Body of pancreas (tissue), 4 donors: ENCODE measurements around the gene DYRK2.

Source experiments
- CTCF ChIP-seq, 7 experiments: fragments of 450-650 bp in 4 of 7; fragments of 200-600 bp in 3 of 7; sonication (generic) in 3 of 7; IDR thresholded peaks; one replicate each; pipeline ENCODE4 v1.5.1; 2016 to 2019; ENCODE audit warnings: antibody characterized with exemption in 7 of 7
- POLR2A ChIP-seq, 3 donors: fragments of 450-650 bp; IDR thresholded peaks; one replicate each; pipeline ENCODE4 v1.6.1; 2016; ENCODE audit warnings: antibody characterized with exemption in 3 of 3, mild to moderate bottlenecking in 2 of 3

- TF ChIP-seq CTCF (IDR thresholded peaks at IDR 0.05), result no peak
- no peak for TF ChIP-seq POLR2A (IDR thresholded peaks at IDR 0.05)
These were observed 23.3 kb downstream of the DYRK2 start for GRCh38 chr12:67671892-67672291.
